K562 (cell line): ENCODE data around the gene MSL2. TPM values are rescaled to one million over a fixed set of nuclear protein-coding genes. Genes with fewer than 3 reads are reported as not detected.

Source experiments
- ATAC-seq: fragments of 200-7000 bp; cut with Tn5 transposase; 3 replicates; pipeline ENCODE4 v1.9.1; 2020; ENCODE audit warnings: moderate library complexity
- BruUV-seq: library from RNA; stranded (reverse); fragments of 400-500 nt; replicated peaks from 2 replicates; lab custom pipeline; 2021; lab: Mats Ljungman, UMichigan
- CTCF ChIA-PET: fragments of 300-600 bp; formaldehyde crosslinking; extraction: SDS; loops from one replicate; lab custom pipeline; 2021; ENCODE audit warnings: low intra/inter-chr PET ratio; lab: Yijun Ruan, JAX
- POLR2A ChIA-PET: fragments of 300-600, 350-650 bp; sonication (Branson Sonifier 250); formaldehyde crosslinking; extraction: SDS; loops from one replicate; lab custom pipeline; 2021; ENCODE audit warnings: antibody characterized with exemption, inconsistent platforms; lab: Yijun Ruan, JAX
- DNase-seq, 4 experiments: peaks; one replicate each; pipeline versions ENCODE4 v3.0.0 to v3.0.0-alpha.2; 2011 to 2018; ENCODE audit warnings: low spot score in 3 of 4, mixed read lengths in 3 of 4; ENCODE audit errors: extremely low read depth in 1 of 4
- FAIRE-seq: peaks from 2 replicates; lab custom pipeline; 2011; peaks lifted over from hg19 to GRCh38; lab: Jason Lieb, UNC
- H2AFZ ChIP-seq: 2 replicates; pipeline ENCODE4 v1.6.0; 2011; ENCODE audit warnings: low read depth, low read length, control low read depth, inconsistent platforms
- H3K27ac ChIP-seq: fragments of 200-600 bp; 3 replicates; pipeline ENCODE4 v1.8.0; 2011; ENCODE audit warnings: low read depth, mild to moderate bottlenecking, control low read depth, inconsistent platforms, low read length, moderate library complexity, mixed read lengths; ENCODE audit errors: extremely low read depth
- H3K27me3 ChIP-seq, 2 experiments: fragments of 300-600 bp in 1 of 2; 2 replicates in 1 of 2; 3 replicates in 1 of 2; pipeline versions ENCODE4 v1.6.0 to v1.8.0; 2011; ENCODE audit warnings: inconsistent platforms in 2 of 2, low read length in 2 of 2, mild to moderate bottlenecking in 1 of 2, mixed read lengths in 1 of 2, moderate library complexity in 1 of 2; ENCODE audit not compliant: control insufficient read depth in 2 of 2, insufficient read depth in 2 of 2
- H3K36me3 ChIP-seq: fragments of 300-600 bp; 3 replicates; pipeline ENCODE4 v1.8.0; 2011; ENCODE audit warnings: mild to moderate bottlenecking, low read length, inconsistent platforms; ENCODE audit not compliant: control insufficient read depth, insufficient read depth
- H3K4me1 ChIP-seq, 2 experiments: fragments of 200-600 bp in 1 of 2; replicated peaks in 1 of 2; 2 replicates in 1 of 2; 3 replicates in 1 of 2; pipeline versions ENCODE4 v1.5.1 to v1.8.0; 2011; ENCODE audit warnings: inconsistent platforms in 2 of 2, low read length in 2 of 2, mild to moderate bottlenecking in 1 of 2, mixed read lengths in 1 of 2, moderate library complexity in 1 of 2; ENCODE audit not compliant: control insufficient read depth in 2 of 2, insufficient read depth in 2 of 2
- H3K4me2 ChIP-seq: 2 replicates; pipeline ENCODE4 v1.6.1; 2011; ENCODE audit warnings: low read length, control low read depth, inconsistent platforms, mixed read lengths; ENCODE audit not compliant: insufficient read depth
- H3K4me3 ChIP-seq: fragments of 200-600 bp; sonication (generic), shearing (Covaris generic); 2 replicates; pipeline ENCODE4 v1.5.1; 2016; ENCODE audit warnings: control low read depth, inconsistent platforms
- H3K79me2 ChIP-seq: fragments of 200-600 bp; 3 replicates; pipeline ENCODE4 v1.8.0; 2011; ENCODE audit warnings: low read length, inconsistent platforms; ENCODE audit not compliant: control insufficient read depth, insufficient read depth
- H3K9ac ChIP-seq, 2 experiments: 2 replicates each; pipeline versions ENCODE4 v1.6.0 to v1.6.1; 2011; ENCODE audit warnings: low read depth in 2 of 2, low read length in 2 of 2, control low read depth in 1 of 2, inconsistent platforms in 1 of 2, mild to moderate bottlenecking in 1 of 2, mixed read lengths in 1 of 2; ENCODE audit not compliant: insufficient read depth in 1 of 2
- H3K9me1 ChIP-seq: one replicate; pipeline ENCODE4 v1.6.0; 2011; ENCODE audit warnings: inconsistent platforms, mild to moderate bottlenecking, low read length, moderate library complexity; ENCODE audit not compliant: control insufficient read depth, insufficient read depth
- H3K9me3 ChIP-seq: replicated peaks from 2 replicates; pipeline ENCODE4 v1.5.1; 2011; ENCODE audit warnings: low read depth, low read length, inconsistent platforms; ENCODE audit not compliant: control insufficient read depth, insufficient read depth
- H4K20me1 ChIP-seq: replicated peaks from 2 replicates; pipeline ENCODE4 v1.6.1; 2011; ENCODE audit warnings: low read length, inconsistent platforms, mixed read lengths; ENCODE audit not compliant: control insufficient read depth, insufficient read depth
- ERF ChIP-seq: fragments of 450-650 bp; formaldehyde crosslinking; IDR thresholded peaks from 2 replicates; pipeline ENCODE4 v1.4.0; 2020; ENCODE audit warnings: mild to moderate bottlenecking, mixed read lengths
- ETS1 ChIP-seq: conservative IDR thresholded peaks from 2 replicates; pipeline ENCODE4 v1.6.1; 2011; ENCODE audit warnings: low read depth, mild to moderate bottlenecking, low read length; ENCODE audit not compliant: control insufficient read depth
- FIP1L1 ChIP-seq: fragments of 200-400 bp; formaldehyde crosslinking; IDR thresholded peaks from 2 replicates; pipeline ENCODE4 v1.6.1; 2018; ENCODE audit warnings: mild to moderate bottlenecking, low read depth, low read length; ENCODE audit not compliant: poor library complexity, severe bottlenecking
- JUNB ChIP-seq: fragments of 450-650 bp; formaldehyde crosslinking; conservative IDR thresholded peaks from 2 replicates; pipeline ENCODE4 v1.4.0; 2020; ENCODE audit warnings: mild to moderate bottlenecking
- LCOR ChIP-seq: sonication (generic); formaldehyde crosslinking; IDR thresholded peaks from 2 replicates; pipeline ENCODE4 v1.8.0; 2022; ENCODE audit warnings: mild to moderate bottlenecking, missing genetic modification reagents
- MEF2A ChIP-seq: IDR thresholded peaks from 2 replicates; pipeline ENCODE4 v1.6.1; 2011; ENCODE audit warnings: low read depth, mild to moderate bottlenecking, low read length, moderate library complexity; ENCODE audit not compliant: control insufficient read depth
- MYNN ChIP-seq, 2 experiments: sonication (generic); formaldehyde crosslinking in 1 of 2; IDR thresholded peaks; 2 replicates each; pipeline versions ENCODE4 v1.5.0 to v1.6.1; 2016 to 2020; ENCODE audit warnings: antibody characterized with exemption in 1 of 2, missing genetic modification reagents in 1 of 2
- NCOA6 ChIP-seq: fragments of 450-650 bp; IDR thresholded peaks from 2 replicates; pipeline ENCODE4 v1.6.1; 2017; ENCODE audit warnings: mild to moderate bottlenecking
- NR4A1 ChIP-seq, 2 experiments: fragments of 250-450 bp in 1 of 2; fragments of 450-650 bp in 1 of 2; sonication (Bioruptor Pico) in 1 of 2; IDR thresholded peaks; 2 replicates each; pipeline versions ENCODE4 v1.4.0 to v1.6.1; 2016 to 2020; ENCODE audit warnings: mild to moderate bottlenecking in 2 of 2, missing compliant biosample characterization in 1 of 2, missing genetic modification characterization in 1 of 2, moderate library complexity in 1 of 2
- POLR2B ChIP-seq: fragments of 450-650 bp; IDR thresholded peaks from 2 replicates; pipeline ENCODE4 v1.6.1; 2018; ENCODE audit warnings: low read depth; ENCODE audit not compliant: partially characterized antibody
- RBM17 ChIP-seq: fragments of 200-400 bp; formaldehyde crosslinking; IDR thresholded peaks from 2 replicates; pipeline ENCODE4 v1.6.1; 2017; ENCODE audit warnings: low read depth, mild to moderate bottlenecking, low read length, borderline replicate concordance
- SAP30 ChIP-seq: fragments of 200-600 bp; sonication (generic); IDR thresholded peaks from 2 replicates; pipeline ENCODE4 v1.6.1; 2012; ENCODE audit warnings: borderline replicate concordance, low read depth, mild to moderate bottlenecking, moderate library complexity, low read length, control low read depth, inconsistent platforms; ENCODE audit not compliant: insufficient read depth, poor library complexity, severe bottlenecking
- SMARCC2 ChIP-seq: fragments of 450-650 bp; IDR thresholded peaks from 2 replicates; pipeline ENCODE4 v1.6.1; 2017; ENCODE audit warnings: antibody characterized with exemption, moderate library complexity, mild to moderate bottlenecking, low read depth
- ZNF143 ChIP-seq: sonication (generic); formaldehyde crosslinking; IDR thresholded peaks from 2 replicates; pipeline ENCODE4 v1.9.0; 2022; ENCODE audit warnings: mild to moderate bottlenecking, missing genetic modification reagents
- WGBS: fragments of 100-300 bp; shearing (Covaris generic); methylation state at CpG from one replicate; pipeline ENCODE4 v1.1.6; 2016; ENCODE audit warnings: low coverage, mixed read lengths; ENCODE audit not compliant: insufficient coverage; ENCODE audit errors: missing lambda C conversion rate; 5-methylcytosine and 5-hydroxymethylcytosine counted together
- in situ Hi-C: fragments of 300-500 bp; cut with MboI; formaldehyde crosslinking; loops from 4 replicates; pipeline ENCODE4 v1.15.0; 2018; ENCODE audit warnings: inconsistent platforms, mixed read lengths
- intact Hi-C: fragments of 100-400 bp; cut with micrococcal nuclease; formaldehyde crosslinking; loops from 2 replicates; pipeline ENCODE4 v1.14.2; 2022
- polyA plus RNA-seq, 8 experiments: library from polyadenylated mRNA; depleted of rRNA in 4 of 8; stranded (reverse) in 5 of 8; unstranded in 3 of 8; fragments of >200 nt; fragmentation: Nextera tagmentation in 2 of 8; fragmentation: Illumina TruSeq in 1 of 8; extraction: Ambion mirVana in 2 of 8; extraction: Trizol in 1 of 8; gene quantifications; 2 replicates each; pipeline versions ENCODE4 v1.2.1 to v1.2.3, GENCODE V29; 2011 to 2014; ENCODE audit warnings: inconsistent platforms in 1 of 8, missing spikeins in 1 of 8
- total RNA-seq, 7 experiments: library from RNA; depleted of rRNA in 6 of 7; stranded (reverse); fragments of >200 nt in 6 of 7; fragmentation: Illumina TruSeq in 2 of 7; extraction: Trizol in 2 of 7; gene quantifications; 2 replicates each; pipeline versions ENCODE4 v1.2.1 to v1.2.3, GENCODE V29; 2011 to 2021; ENCODE audit warnings: low replicate concordance in 1 of 7
- TF ChIP-seq, protein P1 (sequence below): fragments of 250-450 bp; sonication (Bioruptor Pico); IDR thresholded peaks from 2 replicates; pipeline ENCODE4 v1.5.0; 2020; ENCODE audit warnings: mild to moderate bottlenecking, borderline replicate concordance

Gene MSL2
- total and polyA plus RNA-seq, 9 of the 15 experiments (the other 6 are each of a cell fraction or from before 2014, with no cell fraction given) = 1.9 to 19.9 (median 9.1) TPM

GRCh38 chr3:136196401-136197158, 445 bp upstream of the MSL2 start:
- Histone ChIP-seq H3K9me1 (no peaks in the 10 kb centered on the region), H2AFZ (peak overlapping the region; percentile 95), H3K9ac (peak overlapping the region; percentile 89 to 98), H3K27ac (peak overlapping the region; percentile 99), H3K4me2 (peak overlapping the region; percentile 87), H4K20me1 (peaks cover 36% of the 10 kb centered on the region), H3K4me3 (peak overlapping the region; percentile 76), H3K4me1 (peaks cover 3 to 12% of the 10 kb centered on the region in 2 experiments; a peak in 4 of 5 replicates), H3K36me3 (peaks cover 9% of the 10 kb centered on the region; the same call in 2 of the 3 replicates), H3K27me3 (no peaks in the 10 kb centered on the region), H3K79me2 (peaks cover 52% of the 10 kb centered on the region), H3K9me3 (no peaks in the 10 kb centered on the region)
- FAIRE-seq = peak; percentile 96
- peak; percentile 78 for ATAC-seq
- WGBS = under 1% methylated on average over 38 of the region's 64 CpGs
- no TSS peak for BruUV-seq
- in situ Hi-C loops = no loop called here
- peak; percentile 90 to 97 (median 94) for DNase-seq
- CTCF ChIA-PET = no interaction called here
- intact Hi-C loops = loop anchor here (2.0 to 5.0 kb wide), 2 partner anchors 54 to 119 kb away; partner anchors contain the start of gene PCCB
- POLR2A ChIA-PET = interaction anchor here (0.6 to 3.8 kb wide), 15 partner anchors 9 to 556 kb away, joined by 3 to 21 read pairs (median 4); partner anchors contain the start of gene STAG1
- 0 out of 2 replicates have a peak, but pooled peaks have one; percentile 23 for TF ChIP-seq ZNF143 (CRISPR knock-in tag)
- no peak for TF ChIP-seq SMARCC2
- TF ChIP-seq JUNB = no peak
- no peak for TF ChIP-seq MEF2A
- TF ChIP-seq, protein P1, sequence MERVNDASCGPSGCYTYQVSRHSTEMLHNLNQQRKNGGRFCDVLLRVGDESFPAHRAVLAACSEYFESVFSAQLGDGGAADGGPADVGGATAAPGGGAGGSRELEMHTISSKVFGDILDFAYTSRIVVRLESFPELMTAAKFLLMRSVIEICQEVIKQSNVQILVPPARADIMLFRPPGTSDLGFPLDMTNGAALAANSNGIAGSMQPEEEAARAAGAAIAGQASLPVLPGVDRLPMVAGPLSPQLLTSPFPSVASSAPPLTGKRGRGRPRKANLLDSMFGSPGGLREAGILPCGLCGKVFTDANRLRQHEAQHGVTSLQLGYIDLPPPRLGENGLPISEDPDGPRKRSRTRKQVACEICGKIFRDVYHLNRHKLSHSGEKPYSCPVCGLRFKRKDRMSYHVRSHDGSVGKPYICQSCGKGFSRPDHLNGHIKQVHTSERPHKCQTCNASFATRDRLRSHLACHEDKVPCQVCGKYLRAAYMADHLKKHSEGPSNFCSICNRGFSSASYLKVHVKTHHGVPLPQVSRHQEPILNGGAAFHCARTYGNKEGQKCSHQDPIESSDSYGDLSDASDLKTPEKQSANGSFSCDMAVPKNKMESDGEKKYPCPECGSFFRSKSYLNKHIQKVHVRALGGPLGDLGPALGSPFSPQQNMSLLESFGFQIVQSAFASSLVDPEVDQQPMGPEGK = no peak
- TF ChIP-seq FIP1L1 = peak; percentile 73
- peak; percentile 47 for TF ChIP-seq SAP30
- TF ChIP-seq ERF (CRISPR knock-in tag) = peak; percentile 55; the same call in 1 of the 2 replicates
- 0 out of 2 replicates have a peak, but pooled peaks have one; percentile 51 for TF ChIP-seq MYNN (IDR thresholded peaks at IDR 0.05)
- TF ChIP-seq MYNN (CRISPR knock-in tag; IDR thresholded peaks at IDR 0.05) = no peak
- no peak for TF ChIP-seq NR4A1 (CRISPR knock-in tag; IDR thresholded peaks at IDR 0.05)
- peak; percentile 43; the same call in 1 of the 2 replicates for TF ChIP-seq NR4A1 (tag; IDR thresholded peaks at IDR 0.05)
- TF ChIP-seq LCOR (CRISPR knock-in tag) = peak; percentile 79
- peak; percentile 88 for TF ChIP-seq POLR2B
- no peak for TF ChIP-seq NCOA6
- no peak for TF ChIP-seq RBM17
- TF ChIP-seq ETS1 = no peak
